Activated naive CD4-positive, alpha-beta T cell treated with Interleukin-2 at 50 U/mL for 16 hours (primary cell): ENCODE data around the gene FBN1.

Experiments used
- DNase-seq: peaks from one replicate; pipeline ENCODE4 v3.0.0-alpha.2; 2020

Gene FBN1

DNA sequence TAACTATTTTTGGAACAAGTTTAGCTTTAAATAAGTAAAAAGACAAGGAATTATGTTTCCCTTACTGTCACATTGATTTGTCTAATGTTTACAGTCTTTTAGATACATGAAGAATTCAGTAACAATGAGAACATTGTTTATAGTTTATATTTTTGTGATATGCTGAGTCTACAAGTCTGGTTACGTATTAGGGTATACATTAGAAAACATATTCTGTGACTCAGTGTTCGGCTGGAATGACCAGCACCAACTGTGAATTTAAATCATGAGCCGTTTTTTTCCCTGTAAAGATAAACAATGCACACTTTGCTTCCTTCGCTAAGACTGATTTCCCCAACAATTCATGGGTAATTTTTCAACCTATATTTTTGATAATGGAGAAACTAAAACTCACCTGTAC lies 182.8 kb downstream of the FBN1 start:
- no peak for DNase-seq

DNA sequence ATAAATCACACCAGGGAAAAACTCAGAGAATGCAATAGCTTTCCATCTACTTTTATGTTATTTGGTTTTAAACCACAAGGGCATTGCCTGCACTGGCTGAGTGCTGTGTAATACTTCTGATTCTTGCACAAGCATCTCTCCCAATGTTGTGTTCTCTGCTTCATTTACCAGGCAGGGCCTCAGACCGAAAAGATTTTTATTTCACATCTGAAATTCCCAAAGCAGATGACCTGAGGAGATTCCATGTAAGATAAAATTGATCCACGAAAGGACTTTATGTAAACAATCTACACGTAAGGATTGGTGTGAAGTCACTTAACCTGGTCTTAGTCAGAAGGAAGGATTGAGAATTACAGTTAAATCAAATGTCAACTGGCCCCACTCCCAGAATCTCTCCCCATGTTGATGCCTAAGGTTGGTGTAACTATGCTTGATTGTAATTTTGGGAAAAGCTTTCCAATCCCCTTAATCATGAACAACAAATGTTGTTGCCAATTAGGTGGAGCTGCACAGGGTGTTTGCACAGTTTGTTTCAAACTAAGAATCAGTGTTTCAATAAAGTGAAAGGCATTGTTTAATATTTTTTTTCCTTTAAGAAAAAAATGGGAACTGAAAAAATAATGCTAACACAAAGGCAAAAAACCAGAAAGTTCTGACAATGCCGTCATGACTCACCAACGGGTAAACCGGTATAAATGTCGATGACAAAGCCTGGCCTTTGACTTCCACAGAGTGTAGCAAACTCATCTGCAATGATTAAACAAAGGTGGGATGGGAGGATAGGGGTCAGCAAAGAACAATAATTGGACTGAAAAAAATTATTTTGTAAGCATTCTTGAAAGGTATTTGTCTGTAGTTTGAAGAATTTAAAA lies 185.7 kb downstream of the FBN1 start:
- no peak for DNase-seq

DNA sequence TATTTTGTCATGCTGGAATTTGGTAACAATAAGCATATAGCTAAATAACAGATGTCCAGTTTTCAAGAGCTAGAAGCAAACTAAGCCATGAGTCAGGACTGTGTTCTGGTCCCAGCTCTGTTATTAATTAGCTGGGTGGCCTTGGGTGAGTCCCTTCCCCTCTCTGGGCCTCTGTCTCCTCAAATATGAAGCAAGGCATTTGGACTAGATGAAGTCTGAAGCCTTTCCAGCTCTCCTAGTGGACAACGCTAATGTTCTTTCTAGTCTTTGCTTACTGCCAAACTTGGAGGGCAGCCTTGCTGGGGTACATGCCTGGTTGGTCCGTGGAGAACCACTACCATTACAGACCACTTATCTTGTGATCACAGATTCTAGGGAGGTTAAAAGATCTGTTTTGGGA lies 186.6 kb downstream of the FBN1 start:
- no peak for DNase-seq

DNA sequence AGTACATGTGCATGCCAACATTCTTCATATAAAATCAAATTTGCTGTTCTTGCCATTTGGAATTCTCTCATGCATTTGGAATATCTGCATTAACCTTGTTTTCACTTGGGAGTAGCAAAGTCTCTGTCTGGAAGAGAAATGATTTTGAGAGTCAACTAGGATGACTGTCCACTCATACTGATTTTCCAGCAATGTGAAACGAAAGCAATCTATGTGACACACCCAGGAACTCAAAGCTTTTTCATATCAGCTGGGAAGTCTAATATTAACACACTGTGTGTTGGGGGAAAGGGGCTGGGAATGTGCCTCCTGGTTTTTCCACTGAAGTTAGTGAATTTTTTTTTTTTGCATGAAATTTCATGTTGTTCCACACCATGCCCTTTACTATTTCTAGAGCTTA lies 189.4 kb downstream of the FBN1 start:
- DNase-seq: no peak

DNA sequence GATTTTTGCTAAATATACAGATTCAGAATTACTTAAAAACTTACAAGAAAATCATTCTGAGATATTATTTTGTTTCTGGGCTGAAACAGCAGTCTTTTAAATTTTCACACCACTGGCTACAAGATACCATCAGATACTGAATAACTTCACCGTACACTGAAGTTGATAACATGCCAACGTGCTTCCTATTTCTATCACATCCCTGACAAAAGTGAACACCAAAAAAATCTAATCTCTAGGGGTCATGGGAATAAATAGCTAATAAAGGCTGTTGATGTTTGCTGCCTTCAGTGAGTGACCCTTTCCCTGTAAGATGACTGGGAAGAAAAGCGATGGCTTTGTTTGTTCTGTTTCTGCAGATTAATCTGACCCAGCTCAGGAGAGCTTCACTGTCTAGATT lies 193.8 kb downstream of the FBN1 start:
- no peak for DNase-seq

DNA sequence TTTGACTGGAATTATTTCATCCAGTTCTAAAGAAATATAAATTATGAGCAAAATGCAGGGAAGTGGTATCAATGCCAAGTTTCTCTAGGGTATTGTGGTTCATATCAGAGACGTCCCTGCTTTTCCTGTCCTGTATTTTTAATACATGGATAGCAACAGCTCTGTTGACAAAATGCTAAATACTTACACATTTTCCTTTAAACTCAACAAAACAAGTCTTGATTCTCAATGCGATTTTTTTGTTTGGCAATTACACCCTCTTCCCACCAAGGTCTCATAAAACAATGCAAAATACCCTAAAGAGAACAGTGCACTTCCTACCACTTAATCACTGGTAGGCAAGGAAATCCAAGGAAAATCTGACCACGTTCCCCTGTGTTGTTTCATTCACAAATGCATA lies 194.3 kb downstream of the FBN1 start:
- DNase-seq: no peak

DNA sequence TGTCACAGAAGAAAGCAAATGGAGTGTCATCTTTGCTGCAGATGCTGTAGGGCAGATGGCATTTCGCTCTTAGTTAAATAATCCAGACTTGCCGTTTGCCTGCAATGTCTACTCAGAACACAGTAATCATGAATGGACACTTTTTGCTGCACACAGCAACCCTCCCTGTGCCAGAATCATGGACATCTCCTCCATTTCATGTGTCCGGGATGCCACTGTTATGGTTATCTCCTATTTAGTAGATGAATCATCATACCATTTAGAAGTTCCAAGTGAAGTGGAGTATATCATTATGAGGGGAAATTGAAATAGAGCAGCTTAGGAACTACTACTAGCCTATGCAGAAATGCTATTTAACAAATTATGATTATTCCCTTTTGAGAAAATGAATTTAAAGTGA lies 195.8 kb downstream of the FBN1 start:
- DNase-seq: no peak

DNA sequence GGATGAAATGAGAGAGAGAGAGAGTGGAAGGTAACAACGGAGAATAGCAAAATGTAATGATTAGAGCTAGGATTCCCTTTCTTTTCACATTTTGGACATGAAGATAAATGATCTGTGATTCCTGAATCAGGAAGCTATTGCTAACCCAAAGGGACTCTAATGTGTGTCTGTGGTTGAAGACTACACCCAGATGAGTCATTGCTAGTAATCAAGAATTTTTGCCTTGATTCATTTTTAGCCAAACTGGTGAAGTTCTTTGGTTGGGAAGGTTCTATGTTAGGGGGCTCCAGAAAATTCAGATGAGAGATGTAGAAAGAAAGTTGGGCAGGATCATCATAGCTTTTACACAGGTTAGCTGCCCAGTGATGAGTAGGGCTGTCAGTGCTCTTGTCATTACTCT lies 197.9 kb downstream of the FBN1 start:
- DNase-seq: no peak

DNA sequence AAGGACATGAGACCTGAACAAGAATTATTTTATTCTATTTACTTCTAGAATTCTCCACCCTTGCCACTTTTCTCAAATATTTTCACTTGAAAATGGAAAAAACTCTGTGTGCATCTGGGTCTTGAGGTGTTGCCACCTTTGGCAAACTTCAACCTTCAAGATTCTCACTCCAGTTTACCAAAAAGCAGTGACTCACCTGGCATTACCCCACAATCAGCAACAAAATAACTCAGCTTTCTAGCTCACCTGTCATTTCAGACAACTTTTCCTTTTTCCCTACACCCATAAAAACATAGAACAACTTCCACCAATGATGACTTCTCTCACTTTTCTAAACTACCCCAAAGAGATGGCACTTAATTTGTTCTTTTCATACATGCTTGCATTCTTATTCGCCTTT lies 198.5 kb downstream of the FBN1 start:
- no peak for DNase-seq

DNA sequence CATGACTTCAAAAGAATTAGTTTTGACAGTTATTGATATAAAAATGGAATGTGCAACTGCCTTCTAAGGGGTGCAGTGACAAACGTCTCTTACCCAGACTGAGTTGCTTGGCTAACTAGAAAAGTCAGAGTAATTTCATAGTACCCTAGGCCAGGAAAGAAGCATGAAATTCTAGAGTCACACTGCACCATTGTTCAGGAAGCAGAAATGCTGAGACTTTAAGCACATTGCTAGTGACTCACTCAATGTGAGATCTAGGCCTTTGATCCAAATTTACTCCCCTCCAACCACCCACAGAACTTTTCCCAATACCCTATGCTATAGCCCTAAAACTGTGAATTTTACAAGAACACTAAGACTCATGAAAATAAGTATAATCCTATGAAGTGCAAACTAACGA lies 203.5 kb downstream of the FBN1 start:
- no peak for DNase-seq

DNA sequence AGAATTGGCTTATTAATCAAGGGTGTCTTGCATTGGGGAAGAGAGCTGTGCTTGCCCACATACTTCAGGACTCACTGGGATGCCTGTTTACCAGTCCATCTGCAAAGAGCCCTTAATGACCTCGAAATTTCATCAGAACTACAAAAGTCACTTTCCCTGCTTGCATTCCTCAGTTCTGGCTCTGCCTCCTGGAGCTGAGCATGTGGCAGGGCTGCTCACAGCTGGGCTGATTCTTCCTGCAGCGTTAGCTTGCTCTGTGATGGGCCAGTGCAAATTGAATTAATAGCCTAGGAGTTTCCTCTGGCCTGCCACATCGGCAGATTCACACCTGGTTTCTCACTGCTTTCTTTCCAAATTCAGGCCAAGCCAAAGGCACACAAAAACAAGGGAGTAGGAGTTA lies 205.4 kb downstream of the FBN1 start:
- no peak for DNase-seq

DNA sequence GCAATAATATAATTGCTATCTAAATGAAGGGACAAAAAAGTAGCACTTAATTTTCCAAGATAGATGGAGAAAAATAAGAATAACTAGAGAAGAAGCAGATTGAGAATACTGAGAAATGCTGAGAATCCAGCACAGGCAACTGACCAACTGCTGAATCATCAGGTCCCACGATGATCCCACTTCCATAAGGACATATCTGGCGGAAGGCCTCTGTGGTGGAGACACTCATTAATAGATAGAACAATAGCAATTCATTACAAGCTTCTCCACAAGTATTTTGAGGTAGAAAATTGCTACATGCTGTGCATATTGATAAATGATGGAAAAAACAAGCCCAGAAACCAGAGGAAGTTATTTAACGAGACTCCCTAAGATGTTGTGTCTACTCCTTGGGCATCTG lies 208.3 kb downstream of the FBN1 start:
- no peak for DNase-seq

DNA sequence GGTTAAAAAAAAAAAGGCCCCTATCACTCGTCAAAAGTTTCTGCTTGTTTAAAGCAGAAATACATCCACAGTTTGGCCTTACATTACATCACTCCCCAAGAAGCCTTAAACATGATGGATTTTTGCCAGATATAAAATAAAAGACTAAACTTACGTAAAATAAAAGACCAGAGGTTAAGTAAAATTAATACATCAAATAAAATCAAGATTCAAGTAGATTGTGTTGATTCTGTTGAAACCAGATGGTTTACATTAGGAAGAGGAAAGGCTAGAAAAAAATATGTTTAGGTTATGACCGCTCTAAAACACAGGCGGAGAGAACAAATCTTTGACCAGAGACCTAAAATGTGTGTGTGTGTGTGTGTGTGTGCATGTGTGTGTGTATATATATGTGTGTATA lies 210.2 kb downstream of the FBN1 start:
- no peak for DNase-seq

DNA sequence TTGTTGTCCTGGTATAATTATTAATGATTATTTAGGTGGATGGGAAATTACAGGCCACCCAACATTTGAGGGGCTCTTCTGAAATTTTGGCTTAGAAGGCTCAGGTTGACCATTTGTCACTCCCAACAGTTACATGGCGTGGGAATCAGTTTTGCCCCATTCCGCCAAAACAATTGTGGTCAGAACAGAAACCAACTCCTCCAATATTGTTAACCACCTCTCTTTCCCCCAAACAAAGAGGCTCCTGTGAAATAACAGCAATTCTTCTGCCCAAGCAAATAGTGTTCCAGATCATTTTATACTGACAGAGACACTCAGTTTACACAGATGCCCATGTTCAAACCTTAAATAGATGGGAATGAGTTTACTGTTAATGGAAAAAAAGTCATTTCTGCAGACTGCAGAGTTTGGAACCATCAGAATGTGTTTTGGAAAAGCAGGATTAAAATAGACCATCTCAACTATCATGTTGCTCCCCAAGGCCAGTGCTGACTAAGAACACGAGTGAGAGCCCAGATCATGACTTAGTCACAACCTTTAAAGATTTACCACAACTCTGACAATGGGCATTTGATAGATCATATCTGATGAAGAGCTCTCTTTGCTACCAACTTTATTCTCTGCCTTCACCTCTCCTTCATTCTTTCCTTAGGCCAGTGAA lies 212.2 kb downstream of the FBN1 start:
- no peak for DNase-seq

DNA sequence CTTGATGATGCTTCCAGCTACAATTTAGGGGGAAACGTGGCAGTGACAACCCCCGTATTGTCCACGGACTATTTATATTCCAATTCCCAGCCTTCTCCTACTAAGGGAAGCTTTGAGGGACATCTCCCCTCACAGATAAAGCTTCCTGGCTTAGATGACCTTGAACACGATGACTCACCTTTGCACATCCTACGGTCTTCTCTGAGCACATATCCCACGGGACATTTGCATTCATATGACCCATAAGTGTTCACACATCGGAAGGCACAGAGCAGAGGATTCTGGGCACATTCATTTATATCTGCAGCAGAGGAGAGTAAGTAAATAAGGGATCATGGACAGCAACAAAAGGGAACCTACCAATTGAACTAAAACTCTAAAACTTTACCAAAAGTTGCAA lies 212.8 kb downstream of the FBN1 start:
- no peak for DNase-seq

DNA sequence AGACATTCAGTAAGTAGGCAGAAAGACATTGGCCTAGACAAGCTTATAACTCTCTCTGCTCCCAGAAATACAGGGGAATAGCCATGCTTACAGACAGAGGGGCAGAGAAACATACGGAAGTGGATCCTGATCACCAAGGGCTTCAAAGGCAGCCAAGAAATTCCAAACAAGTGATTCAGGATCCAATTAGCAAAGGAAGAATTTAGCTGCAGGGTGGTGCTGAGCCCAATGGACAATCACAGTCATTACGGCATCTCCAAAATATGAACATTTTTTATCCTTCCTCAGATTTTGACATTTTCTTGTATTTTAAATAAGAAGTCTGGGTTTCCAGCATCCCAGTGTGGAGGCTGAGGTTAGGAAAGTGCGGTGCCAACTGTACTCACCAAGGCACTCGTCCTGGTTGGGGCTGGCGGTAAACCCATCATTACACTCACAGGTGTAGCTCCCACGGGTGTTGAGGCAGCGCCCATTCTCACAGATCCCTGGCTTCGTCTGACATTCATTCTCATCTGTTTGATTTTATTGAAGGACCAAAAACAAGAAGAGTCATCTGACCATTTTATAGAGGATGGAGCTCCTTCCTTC lies 217.5 kb downstream of the FBN1 start:
- no peak for DNase-seq

DNA sequence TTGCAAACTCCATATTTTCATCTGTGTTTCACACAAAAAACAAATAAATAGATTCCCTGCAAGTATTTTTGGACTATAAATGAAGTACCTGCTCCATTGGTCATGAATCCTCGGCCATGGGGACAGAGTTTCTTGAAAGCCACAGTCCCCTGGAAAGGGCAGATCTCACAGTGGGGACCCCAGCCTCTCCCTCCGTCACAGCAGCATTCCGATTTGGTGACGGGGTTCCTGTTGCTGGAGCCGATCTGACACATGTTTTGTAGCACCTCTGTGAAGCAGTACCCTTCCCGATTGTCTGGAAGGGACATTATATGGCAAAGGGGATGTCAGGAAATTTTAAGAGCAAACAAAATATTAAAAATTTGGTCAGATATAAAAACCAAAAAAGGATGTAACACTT lies 218.0 kb downstream of the FBN1 start:
- DNase-seq: no peak

DNA sequence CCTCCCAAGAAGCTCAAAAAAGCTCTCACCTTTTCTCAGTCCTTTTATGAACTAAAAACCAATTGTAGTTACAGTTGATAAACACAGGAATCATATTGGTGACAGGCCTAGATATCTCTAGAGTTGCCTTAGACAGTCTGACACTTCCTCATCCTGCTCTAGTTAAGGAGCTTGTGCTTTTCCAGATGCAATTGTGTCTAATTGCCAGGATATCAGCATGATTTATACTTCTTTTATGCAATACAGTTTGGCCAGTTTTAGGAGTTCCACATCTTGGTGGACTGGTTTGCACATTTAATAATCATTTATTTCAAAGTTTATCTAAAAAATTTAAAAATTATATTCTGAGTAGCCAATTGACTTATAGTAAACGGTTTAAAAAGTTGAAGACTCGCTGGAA lies 218.6 kb downstream of the FBN1 start:
- no peak for DNase-seq

DNA sequence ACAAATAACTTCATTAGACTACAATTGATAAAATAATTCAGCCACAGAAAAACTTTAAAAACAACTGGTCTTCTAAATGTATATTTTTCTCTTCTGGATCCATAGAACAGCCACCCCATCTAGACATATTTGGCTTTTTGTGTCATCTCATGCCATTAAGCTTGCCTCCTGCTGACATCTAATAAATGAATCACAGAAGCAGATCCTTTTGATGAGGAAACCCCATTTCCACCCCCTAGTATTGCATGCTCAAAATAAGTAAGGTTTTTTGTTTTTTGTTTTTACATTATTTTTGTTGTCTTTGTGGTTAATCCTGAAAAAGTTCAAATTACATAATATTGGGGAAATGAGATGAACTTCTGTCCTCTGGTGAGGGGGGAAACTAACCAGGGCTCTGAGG lies 219.5 kb downstream of the FBN1 start:
- DNase-seq: no peak

DNA sequence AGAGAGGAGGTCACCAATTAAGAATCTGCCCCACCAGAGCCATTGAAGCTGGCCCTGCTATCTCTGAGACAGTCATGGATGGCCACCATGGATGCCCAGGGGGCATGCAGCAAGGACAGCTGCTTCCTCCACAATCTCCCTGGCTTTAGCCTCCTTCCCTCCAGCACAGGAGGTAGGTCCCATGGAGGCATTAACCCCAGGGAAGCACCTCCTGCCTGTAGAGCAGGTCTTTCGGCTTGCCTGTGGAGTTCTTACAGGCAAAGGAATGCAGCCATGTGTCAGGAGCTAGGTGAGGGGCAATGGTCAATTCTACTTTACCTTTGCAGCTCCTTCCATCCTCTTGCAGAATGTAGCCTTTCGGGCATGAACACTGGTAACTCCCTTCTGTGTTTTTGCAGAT lies 220.5 kb downstream of the FBN1 start:
- DNase-seq: no peak

DNA sequence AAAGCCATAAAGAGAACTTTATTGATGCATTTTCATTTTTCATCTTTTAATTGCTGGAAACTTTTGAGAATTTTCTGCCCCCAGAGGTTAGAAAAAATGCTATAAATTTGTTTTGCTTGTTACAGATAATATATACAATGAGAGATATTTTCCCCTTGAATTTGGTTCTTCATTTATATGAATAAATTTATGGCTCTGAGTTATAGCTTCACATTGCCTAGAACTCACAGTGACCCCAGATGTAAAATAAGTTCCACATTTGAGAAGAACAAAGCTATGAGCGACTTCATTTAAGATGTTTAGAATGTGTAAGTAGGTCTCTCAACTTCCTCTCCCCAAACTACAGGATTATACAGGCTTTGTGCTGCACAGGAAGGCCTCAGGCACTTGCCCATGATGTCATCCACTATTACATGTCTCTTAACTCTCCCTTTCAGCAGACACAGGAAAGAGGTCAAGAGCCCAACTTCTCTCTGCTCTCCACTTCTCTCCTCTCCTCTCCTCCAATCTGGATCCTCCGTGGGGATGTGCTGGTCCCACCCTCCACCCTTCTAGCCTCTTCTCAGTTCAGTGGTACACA lies 221.5 kb downstream of the FBN1 start:
- no peak for DNase-seq

DNA sequence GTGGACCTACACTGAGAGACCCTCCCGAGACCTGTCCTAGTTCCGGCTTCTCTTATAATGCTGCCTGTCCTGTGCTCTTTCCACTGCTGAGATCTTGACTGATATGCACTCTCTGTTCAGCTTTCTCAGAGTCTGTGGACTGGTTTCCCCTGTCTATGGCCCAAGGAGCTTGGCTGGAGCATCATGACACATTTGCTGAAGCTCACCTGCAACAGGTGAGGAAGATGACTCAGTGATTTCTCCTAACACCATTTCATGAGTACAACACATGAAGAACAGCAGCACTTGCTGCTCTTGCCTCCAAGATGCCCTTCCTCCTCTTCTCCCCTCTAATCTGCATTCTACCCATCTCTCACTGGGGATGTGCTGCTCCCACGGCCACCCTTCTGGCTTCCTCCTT lies 222.2 kb downstream of the FBN1 start:
- DNase-seq: no peak

DNA sequence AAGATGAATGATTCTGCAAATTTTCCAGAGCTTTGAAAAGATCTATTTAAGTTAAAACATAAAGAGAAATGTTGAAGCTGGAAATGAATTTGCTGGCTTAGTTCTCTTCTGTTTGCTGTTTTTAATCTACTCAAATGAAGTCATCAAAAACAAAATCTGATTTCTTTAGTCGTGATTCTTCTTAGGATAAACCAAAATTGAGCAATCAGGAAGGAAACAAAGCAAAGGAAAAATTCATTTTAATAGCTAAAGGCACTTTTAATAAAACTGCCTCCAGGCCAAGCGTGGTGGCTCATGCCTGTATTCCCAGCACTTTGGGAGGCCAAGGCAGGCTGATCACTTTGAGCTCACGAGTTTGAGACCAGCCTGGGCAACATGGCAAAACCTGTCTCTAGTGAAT lies 223.1 kb downstream of the FBN1 start:
- DNase-seq: no peak

DNA sequence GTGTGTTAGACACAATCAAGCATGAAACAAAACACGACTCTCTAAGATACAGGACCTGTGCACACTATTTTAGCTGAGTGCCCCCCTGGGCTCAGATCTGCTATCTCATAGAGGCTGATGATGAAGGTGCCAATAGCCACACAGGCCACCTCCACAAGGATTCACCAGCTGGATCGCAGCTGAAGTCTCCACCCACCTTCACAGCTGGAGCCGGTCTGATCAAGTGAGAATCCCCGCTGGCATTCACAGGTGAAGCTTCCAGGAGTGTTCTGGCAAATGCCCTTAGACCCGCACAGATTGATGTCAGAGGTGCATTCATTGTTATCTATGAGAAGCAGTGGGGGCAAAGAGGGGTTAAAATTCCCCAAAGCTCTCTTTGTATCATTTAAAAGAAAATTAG lies 224.1 kb downstream of the FBN1 start:
- DNase-seq: no peak
